SK-N-SH (cell line): Measurements from ENCODE around the gene MYO1B.

Experiments
- CTCF ChIP-seq: fragments of 200-600 bp; sonication (generic); IDR thresholded peaks from 2 replicates; pipeline ENCODE4 v1.6.1; 2017; ENCODE audit warnings: antibody characterized with exemption, mild to moderate bottlenecking, moderate library complexity
- EP300 ChIP-seq, 2 experiments: IDR thresholded peaks; 2 replicates each; pipeline versions ENCODE4 v1.4.0 to v1.6.1; 2012; ENCODE audit warnings: borderline replicate concordance in 1 of 2, low read depth in 1 of 2, low read length in 1 of 2
- EZH2phosphoT487 ChIP-seq: fragments of 200-600 bp; sonication (generic); IDR thresholded peaks from 2 replicates; pipeline ENCODE4 v1.6.1; 2017; ENCODE audit warnings: low read depth, mixed run types, mild to moderate bottlenecking, antibody characterized with exemption, moderate library complexity, borderline replicate concordance
- JUND ChIP-seq: IDR thresholded peaks from 2 replicates; pipeline ENCODE4 v1.4.0; 2012
- MXI1 ChIP-seq: IDR thresholded peaks from 2 replicates; pipeline ENCODE4 v1.6.1; 2012; ENCODE audit warnings: mild to moderate bottlenecking, low read depth, low read length, improper control_type of control experiment
- POLR2AphosphoS5 ChIP-seq: IDR thresholded peaks from 2 replicates; pipeline ENCODE4 v1.6.1; 2012; ENCODE audit warnings: low read depth, low read length
- TAF1 ChIP-seq: IDR thresholded peaks from 2 replicates; pipeline ENCODE4 v1.6.1; 2012; ENCODE audit warnings: low read depth, mild to moderate bottlenecking, low read length, moderate library complexity, borderline replicate concordance
- TF ChIP-seq, protein P1 (sequence below): IDR thresholded peaks from 2 replicates; pipeline ENCODE4; 2012

DNA sequence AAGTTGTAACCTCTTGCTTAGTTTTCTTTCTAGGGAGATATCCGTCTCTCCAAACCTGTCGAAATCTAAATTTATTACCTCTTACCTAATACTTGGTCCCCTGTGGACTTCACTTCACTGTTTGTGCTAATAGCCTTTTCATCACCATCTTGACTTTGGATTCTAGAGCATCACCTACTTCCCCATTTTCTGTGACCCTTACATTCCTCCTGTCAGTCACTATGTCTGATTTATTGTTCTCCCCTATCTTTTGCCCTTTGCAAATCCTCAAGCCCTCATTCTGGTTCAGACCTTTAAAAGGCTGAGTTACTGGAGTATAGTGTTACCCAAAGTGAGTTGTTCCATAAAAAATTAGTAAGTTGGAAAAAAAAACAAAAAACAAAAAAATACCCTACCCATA lies 7.5 kb downstream of the MYO1B start:
- TF ChIP-seq CTCF (no peak), MXI1 (no peak), POLR2AphosphoS5 (no peak), JUND (no peak), EP300 (IDR thresholded peaks at IDR 0.05; ENCODE audit: borderline replicate concordance in 1 of 2, low read depth in 1 of 2, low read length in 1 of 2) (no peak), TAF1 (no peak), EZH2phosphoT487 (no peak)
- TF ChIP-seq, protein P1, sequence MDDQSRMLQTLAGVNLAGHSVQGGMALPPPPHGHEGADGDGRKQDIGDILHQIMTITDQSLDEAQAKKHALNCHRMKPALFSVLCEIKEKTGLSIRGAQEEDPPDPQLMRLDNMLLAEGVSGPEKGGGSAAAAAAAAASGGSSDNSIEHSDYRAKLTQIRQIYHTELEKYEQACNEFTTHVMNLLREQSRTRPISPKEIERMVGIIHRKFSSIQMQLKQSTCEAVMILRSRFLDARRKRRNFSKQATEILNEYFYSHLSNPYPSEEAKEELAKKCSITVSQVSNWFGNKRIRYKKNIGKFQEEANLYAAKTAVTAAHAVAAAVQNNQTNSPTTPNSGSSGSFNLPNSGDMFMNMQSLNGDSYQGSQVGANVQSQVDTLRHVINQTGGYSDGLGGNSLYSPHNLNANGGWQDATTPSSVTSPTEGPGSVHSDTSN, result no peak
